ENCODE measurements around the gene ZNF80.

ZNF80 gene

GRCh38 chr3:114214542-114215341 lies 22.6 kb downstream of the ZNF80 start:
- Histone ChIP-seq H3K4me2 (peak overlapping the region; percentile 78 to 95 (median 85)), H3K36me3 (no peaks in the 10 kb centered on the region), H3K27ac (peak overlapping the region in 10 of 11 experiments; percentile 26 to 89 (median 84); a peak in 20 of 22 replicates), H4K20me1 (no peaks in the 10 kb centered on the region), H3K9ac (peak overlapping the region; percentile 4 to 81 (median 76); a peak in 19 of 22 replicates), H3K27me3 (no peaks in the 10 kb centered on the region), H3K9me3 (replicated peaks in 1 of 11) (peaks cover 0 to 4% (median 0%) of the 10 kb centered on the region in 11 experiments; a peak in 2 of 22 replicates), H3K4me3 (peak overlapping the region; percentile 44 to 69 (median 57)), H3K4me1 (peaks cover 17 to 38% (median 28%) of the 10 kb centered on the region in 10 experiments)
- TF ChIP-seq Cebpa-rat (IDR thresholded peaks at IDR 0.05): 0 out of 22 replicates have a peak, but pooled peaks of 1 of the 11 experiments have one; percentile 25

GRCh38 chr3:114213627-114214541 lies 23.5 kb downstream of the ZNF80 start:
- no peaks in the 10 kb centered on the region for H3K27me3 ChIP-seq
- peaks cover 0 to 4% (median 0%) of the 10 kb centered on the region in 11 experiments; a peak in 2 of 22 replicates for H3K9me3 ChIP-seq (replicated peaks in 1 of 11)
- H3K4me2 ChIP-seq: peak overlapping the region; percentile 78 to 95 (median 85)
- H3K4me3 ChIP-seq: peak overlapping the region; percentile 44 to 69 (median 57)
- H4K20me1 ChIP-seq: no peaks in the 10 kb centered on the region
- peaks cover 17 to 35% (median 28%) of the 10 kb centered on the region in 10 experiments for H3K4me1 ChIP-seq
- peak overlapping the region in 10 of 11 experiments; percentile 26 to 89 (median 84); a peak in 20 of 22 replicates for H3K27ac ChIP-seq
- no peaks in the 10 kb centered on the region for H3K36me3 ChIP-seq
- peak in 1 of 11 experiments; percentile 66; a peak in 2 of 22 replicates for TF ChIP-seq Cebpa-rat (IDR thresholded peaks at IDR 0.05)
- H3K9ac ChIP-seq: peak overlapping the region; percentile 11 to 81 (median 76); a peak in 21 of 22 replicates

GRCh38 chr3:114213292-114213626 lies 24.1 kb downstream of the ZNF80 start:
- Histone ChIP-seq H3K4me3 (peak overlapping the region in 9 of 10 experiments; percentile 47 to 69 (median 57); a peak in 15 of 20 replicates), H3K27ac (peak overlapping the region in 9 of 11 experiments; percentile 76 to 89 (median 84); a peak in 18 of 22 replicates), H3K9ac (peak overlapping the region in 9 of 11 experiments; percentile 70 to 81 (median 76); a peak in 18 of 22 replicates), H3K4me1 (peaks cover 17 to 35% (median 28%) of the 10 kb centered on the region in 10 experiments), H3K27me3 (no peaks in the 10 kb centered on the region), H4K20me1 (no peaks in the 10 kb centered on the region), H3K4me2 (peak overlapping the region; percentile 78 to 95 (median 85)), H3K9me3 (replicated peaks in 1 of 11) (peaks cover 0 to 4% (median 0%) of the 10 kb centered on the region in 11 experiments; a peak in 2 of 22 replicates), H3K36me3 (no peaks in the 10 kb centered on the region)
- TF ChIP-seq Cebpa-rat (IDR thresholded peaks at IDR 0.05): no peak

GRCh38 chr3:114212646-114213045 lies 24.7 kb downstream of the ZNF80 start:
- H3K4me3 ChIP-seq: no peak overlapping the region
- H3K4me2 ChIP-seq: peak overlapping the region in 7 of 11 experiments; percentile 78 to 95 (median 85); a peak in 13 of 22 replicates
- H3K36me3 ChIP-seq: no peaks in the 10 kb centered on the region
- H3K4me1 ChIP-seq: peaks cover 17 to 35% (median 28%) of the 10 kb centered on the region in 10 experiments
- H4K20me1 ChIP-seq: no peaks in the 10 kb centered on the region
- H3K27me3 ChIP-seq: no peaks in the 10 kb centered on the region
- peak overlapping the region in 7 of 11 experiments; percentile 83 to 89 (median 84); a peak in 14 of 22 replicates for H3K27ac ChIP-seq
- H3K9me3 ChIP-seq (replicated peaks in 1 of 11): peaks cover 0 to 4% (median 0%) of the 10 kb centered on the region in 11 experiments; a peak in 2 of 22 replicates
- no peak for TF ChIP-seq Cebpa-rat (IDR thresholded peaks at IDR 0.05)
- H3K9ac ChIP-seq: peak overlapping the region in 3 of 11 experiments; percentile 76 to 81 (median 76); a peak in 3 of 22 replicates

GRCh38 chr3:114207768-114208167 lies 29.6 kb downstream of the ZNF80 start:
- H3K4me3 ChIP-seq: no peak overlapping the region
- no peak for TF ChIP-seq Cebpa-rat (IDR thresholded peaks at IDR 0.05)

GRCh38 chr3:114206342-114206741 lies 31.0 kb downstream of the ZNF80 start:
- TF ChIP-seq Cebpa-rat (IDR thresholded peaks at IDR 0.05): no peak
- peaks cover 0 to 4% (median 0%) of the 10 kb centered on the region in 11 experiments; a peak in 2 of 22 replicates for H3K9me3 ChIP-seq (replicated peaks in 1 of 11)
- H3K27me3 ChIP-seq: no peaks in the 10 kb centered on the region
- no peak overlapping the region for H3K4me2 ChIP-seq
- no peak overlapping the region for H3K27ac ChIP-seq
- H3K4me1 ChIP-seq: no peaks in the 10 kb centered on the region
- H3K4me3 ChIP-seq: no peak overlapping the region
- no peaks in the 10 kb centered on the region for H4K20me1 ChIP-seq
- H3K36me3 ChIP-seq: no peaks in the 10 kb centered on the region
- no peak overlapping the region for H3K9ac ChIP-seq

More at GRCh38 chr3:114207768-114208167, 29.6 kb downstream of the ZNF80 start:
- peaks cover 0 to 6% (median 3%) of the 10 kb centered on the region in 10 experiments; a peak in 15 of 20 replicates for H3K4me1 ChIP-seq
- H3K4me2 ChIP-seq: no peak overlapping the region
- no peaks in the 10 kb centered on the region for H3K36me3 ChIP-seq
- H3K27ac ChIP-seq: no peak overlapping the region
- no peak overlapping the region for H3K9ac ChIP-seq
- H3K9me3 ChIP-seq (replicated peaks in 1 of 11): peaks cover 0 to 4% (median 0%) of the 10 kb centered on the region in 11 experiments; a peak in 2 of 22 replicates
- no peaks in the 10 kb centered on the region for H4K20me1 ChIP-seq
- no peaks in the 10 kb centered on the region for H3K27me3 ChIP-seq

- no peak overlapping the region for H3K4me2 ChIP-seq
- TF ChIP-seq Cebpa-rat (IDR thresholded peaks at IDR 0.05): no peak
Measured at GRCh38 chr3:114205541-114205940, 31.8 kb downstream of the ZNF80 start.

GRCh38 chr3:114194750-114195149 lies 42.6 kb downstream of the ZNF80 start:
- no peaks in the 10 kb centered on the region for H3K9me3 ChIP-seq (replicated peaks in 1 of 11)
- H3K27me3 ChIP-seq: no peaks in the 10 kb centered on the region
- TF ChIP-seq Cebpa-rat (IDR thresholded peaks at IDR 0.05): no peak
- no peak overlapping the region for H3K27ac ChIP-seq
- no peak overlapping the region for H3K4me3 ChIP-seq
- H3K9ac ChIP-seq: no peak overlapping the region
- H4K20me1 ChIP-seq: no peaks in the 10 kb centered on the region
- H3K36me3 ChIP-seq: no peaks in the 10 kb centered on the region
- H3K4me1 ChIP-seq: no peaks in the 10 kb centered on the region
- no peak overlapping the region for H3K4me2 ChIP-seq

More at GRCh38 chr3:114205541-114205940, 31.8 kb downstream of the ZNF80 start:
- Histone ChIP-seq H3K4me1 (no peaks in the 10 kb centered on the region), H3K9me3 (replicated peaks in 1 of 11) (peaks cover 0 to 1% (median 0%) of the 10 kb centered on the region in 11 experiments; a peak in 2 of 22 replicates), H3K9ac (no peak overlapping the region), H3K27me3 (no peaks in the 10 kb centered on the region), H4K20me1 (no peaks in the 10 kb centered on the region), H3K36me3 (no peaks in the 10 kb centered on the region), H3K4me3 (no peak overlapping the region), H3K27ac (no peak overlapping the region)

All from BLaER1 treated with 17β-estradiol and CSF1 and Interleukin-3, amounts not matched to agents 10 nM and 100 nM (cell line).